ENCODE results near the gene SERINC5. TPM values are rescaled to one million over a fixed set of nuclear protein-coding genes. Genes with fewer than 3 reads are reported as not detected.
"Not testable (repeated sequence)": the region's sequence is repeated elsewhere in the genome, so short reads cannot be mapped to it uniquely, and the experiment has no call there.

SERINC5 gene
- polyA plus RNA-seq, 3 donors = 3.4 to 18.7 (median 4.9) TPM

DNA sequence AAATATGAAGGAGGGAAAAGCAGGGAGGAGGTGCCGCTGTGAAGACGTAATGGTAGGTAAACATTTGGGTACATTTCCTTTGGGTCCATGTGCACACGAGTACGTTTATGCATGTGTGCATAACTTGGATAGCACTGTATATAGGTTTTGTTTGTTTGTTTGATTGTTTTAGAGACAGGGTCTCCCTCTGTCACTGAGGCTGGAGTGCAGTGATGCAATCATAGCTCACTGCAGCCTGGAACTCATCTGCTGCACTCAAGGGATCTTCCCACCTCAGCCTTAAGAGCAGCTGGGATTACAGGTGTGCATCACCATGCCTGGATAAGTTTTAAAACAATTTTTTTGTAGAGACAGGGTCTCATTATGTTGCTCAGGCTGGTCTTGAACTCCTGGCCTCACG, 126.7 kb downstream of the SERINC5 start:
- WGBS, 3 donors = 89 to 95% (median 93%) methylated on average over 5 of the region's 5 CpGs
- H3K27ac ChIP-seq (ENCODE audit: low read depth, low read length) = no peak overlapping the region

DNA sequence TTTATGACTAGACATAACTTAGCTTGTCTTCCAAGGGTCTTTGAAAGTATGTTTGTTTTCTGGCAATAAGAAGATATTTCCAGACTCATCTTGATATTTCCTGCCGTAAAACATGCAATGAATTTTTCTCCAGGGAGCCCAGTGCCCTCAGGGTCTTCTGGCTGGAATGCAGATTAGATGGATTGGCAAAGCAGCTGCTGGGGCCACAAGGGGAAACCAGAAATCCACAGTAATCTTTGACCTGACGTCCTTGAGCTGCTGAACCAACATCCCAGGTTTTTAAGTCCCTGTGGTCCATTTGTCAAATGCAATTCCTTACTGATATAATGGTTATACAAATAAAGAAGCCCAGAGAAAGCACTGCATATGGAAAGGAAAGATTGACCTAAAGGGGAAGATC, 127.7 kb downstream of the SERINC5 start:
- H3K27ac ChIP-seq (ENCODE audit: low read depth, low read length) = no peak overlapping the region
- 38 to 65% (median 45%) methylated on average over 2 of the region's 2 CpGs for WGBS, 3 donors

DNA sequence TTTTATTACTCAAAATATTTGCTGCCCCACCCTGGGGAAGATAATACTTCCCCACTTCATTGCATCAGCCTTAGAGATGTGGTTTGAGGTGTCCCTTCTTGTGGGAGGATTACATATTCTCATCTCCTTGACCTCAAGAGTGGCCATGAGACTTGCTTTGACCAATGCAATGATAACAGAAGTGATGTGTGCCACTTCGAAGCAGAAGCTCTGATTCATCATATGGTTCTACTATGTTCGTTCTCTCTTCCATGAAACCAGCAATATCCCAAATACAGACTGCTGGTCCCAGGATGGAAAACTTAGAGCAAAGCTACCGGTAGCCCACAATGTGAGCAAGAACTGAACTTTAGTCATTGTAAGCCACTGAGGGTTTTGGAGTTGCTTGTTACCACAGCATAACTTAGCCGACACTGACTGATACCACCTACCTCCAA, 128.7 kb downstream of the SERINC5 start:
- 74 to 95% (median 76%) methylated on average over 4 of the region's 4 CpGs for WGBS, 3 donors
- H3K27ac ChIP-seq (ENCODE audit: low read depth, low read length) = no peak overlapping the region

DNA sequence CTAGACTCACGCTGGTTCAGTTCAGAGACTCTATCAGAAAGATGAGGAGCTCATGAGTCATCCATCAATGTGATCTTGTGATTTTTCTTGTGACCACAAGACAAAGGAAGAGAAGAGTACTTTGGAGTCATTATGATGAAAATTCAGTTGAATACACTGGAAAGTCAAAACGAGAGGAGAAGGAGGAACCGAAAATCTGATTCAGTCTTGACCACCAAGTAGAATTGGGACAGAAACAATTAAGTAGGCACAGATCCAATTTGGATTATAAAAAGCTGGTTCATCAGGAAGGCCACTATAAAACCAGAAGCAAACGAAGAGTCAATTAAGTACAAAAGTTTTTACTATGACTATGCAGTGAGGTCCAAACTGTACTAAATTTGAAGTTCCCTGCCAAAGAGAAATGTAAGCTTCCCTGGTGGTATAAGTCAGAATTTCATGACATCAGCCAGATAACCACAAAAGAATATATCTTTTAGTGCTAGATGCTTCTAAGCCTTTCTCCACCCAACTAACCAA, 129.8 kb downstream of the SERINC5 start:
- no peak overlapping the region for H3K27ac ChIP-seq (ENCODE audit: low read depth, low read length)
- 47 to 77% (median 52%) methylated on average over 4 of the region's 4 CpGs for WGBS, 3 donors

DNA sequence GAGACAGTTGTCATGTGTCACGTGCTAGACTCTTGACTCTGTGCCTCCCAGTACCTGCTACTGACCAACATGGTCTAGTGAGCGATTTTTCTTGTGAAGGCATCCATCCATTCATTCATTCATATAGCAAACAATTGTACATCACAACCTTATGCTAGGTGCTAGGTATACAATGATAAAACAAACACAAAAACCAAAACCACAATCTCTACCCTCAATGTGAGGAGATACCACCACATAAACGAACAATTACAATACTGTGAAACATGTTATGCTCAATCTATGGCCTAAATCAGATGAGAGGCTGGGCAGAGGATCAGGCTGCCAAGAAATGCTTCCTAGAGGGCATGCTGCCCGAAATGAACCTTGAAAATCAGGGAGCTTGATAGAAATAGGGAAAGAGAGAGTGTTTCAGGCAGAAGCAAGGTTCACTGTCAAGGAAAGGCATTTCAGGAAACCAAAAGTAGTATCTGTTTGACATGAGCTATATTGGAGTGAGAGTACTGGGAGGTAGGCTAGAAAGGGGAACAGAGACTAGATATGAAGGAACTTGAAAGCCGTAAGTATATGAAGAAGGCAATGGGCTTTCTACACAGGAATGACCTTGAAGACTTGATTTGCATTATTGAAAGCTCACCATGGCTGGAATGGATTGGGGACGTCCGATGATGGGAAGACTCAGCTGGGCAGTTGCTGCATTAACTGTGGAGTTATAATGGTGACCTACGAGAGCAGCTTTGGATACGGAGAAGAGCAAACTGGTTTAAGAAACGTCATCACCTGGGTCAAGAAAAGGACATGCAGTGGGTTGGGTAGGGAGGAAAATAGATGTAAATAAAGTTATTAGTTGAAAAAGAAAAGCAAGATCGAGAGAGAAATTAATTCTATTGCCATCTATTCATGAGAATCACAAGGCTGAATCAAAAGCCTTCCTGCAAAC, 130.6 kb downstream of the SERINC5 start:
- WGBS, 3 donors = 79 to 91% (median 84%) methylated on average over 11 of the region's 11 CpGs
- no peak overlapping the region for H3K27ac ChIP-seq (ENCODE audit: low read depth, low read length)

DNA sequence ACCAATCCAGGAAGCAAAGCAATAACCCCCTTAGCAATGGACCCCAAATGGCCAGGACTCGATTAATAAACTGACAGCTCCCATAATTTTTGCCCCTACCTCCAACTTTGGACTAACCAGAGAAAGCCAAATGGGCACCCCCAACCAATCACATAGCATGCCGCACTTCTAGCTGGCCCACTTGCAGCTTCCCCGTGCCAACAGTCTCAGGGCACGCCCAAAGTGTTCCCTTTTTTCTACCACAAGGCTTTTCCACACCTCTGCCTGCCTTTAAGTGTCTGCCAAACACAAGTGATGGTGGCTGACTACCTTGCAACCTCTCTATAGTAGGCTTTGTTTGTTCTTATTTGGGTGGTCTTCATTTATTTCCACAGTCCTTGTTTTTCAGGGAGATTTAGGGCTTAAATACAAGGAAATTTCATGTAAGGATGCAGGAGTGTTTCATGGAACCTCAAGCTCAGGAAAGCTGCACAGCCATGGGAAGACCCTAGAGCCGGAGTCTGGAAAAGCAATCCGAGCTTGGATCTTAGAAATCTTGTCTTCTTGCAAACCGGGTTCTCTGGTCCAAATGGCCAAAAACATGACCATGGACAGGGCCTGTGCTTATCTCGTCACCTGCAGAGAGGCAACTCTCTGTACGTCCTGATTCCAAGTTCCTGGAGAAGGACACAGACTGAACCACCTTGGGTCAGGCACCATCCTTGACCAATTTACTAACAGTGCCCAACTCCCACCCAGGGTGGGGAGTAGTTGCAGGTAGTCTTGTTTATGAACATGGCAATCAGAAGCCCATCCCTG, 131.5 kb downstream of the SERINC5 start:
- 81 to 95% (median 83%) methylated on average over 9 of the region's 9 CpGs for WGBS, 3 donors
- H3K27ac ChIP-seq (ENCODE audit: low read depth, low read length) = no peak overlapping the region

DNA sequence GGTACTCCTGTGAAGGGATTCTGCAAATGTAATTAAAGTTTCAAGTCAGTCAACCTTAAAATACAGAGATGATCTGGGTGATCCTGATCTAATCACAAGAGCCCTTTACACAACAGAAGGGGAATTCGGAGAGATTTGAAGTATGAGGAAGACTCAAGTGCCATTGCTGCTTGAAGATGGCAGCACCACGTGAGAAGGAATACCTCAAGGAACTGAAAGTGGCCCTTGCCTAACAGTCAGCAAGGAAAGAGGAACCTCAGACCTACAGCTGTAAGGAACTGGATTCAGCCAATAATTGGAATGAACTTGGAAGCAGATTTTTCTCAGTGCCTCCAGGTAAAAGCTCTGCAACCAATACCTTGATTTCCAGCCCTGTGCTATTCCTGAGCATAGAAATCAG, 133.3 kb downstream of the SERINC5 start:
- WGBS, 3 donors = 42 to 74% (median 73%) methylated on average over 2 of the region's 2 CpGs
- H3K27ac ChIP-seq (ENCODE audit: low read depth, low read length) = no peak overlapping the region

DNA sequence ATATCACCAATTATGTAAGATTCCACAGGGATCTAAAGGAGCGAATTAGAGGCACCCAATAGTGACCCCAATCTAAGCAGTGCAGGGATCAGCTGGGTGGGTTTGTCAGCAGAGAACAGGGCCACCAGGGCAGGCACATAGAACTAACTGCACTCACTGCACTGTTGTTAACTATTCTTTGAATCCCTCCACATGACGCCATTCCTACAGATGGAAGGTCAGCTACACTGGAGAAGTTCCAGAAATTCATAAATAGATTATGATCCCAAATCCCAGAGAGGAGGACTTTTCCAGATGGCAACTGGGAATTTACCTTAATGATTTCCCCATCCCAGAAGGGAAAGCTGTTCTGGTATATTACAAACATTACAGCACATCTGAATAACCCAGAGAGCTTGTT, 136.5 kb downstream of the SERINC5 start:
- H3K27ac ChIP-seq (ENCODE audit: low read depth, low read length) = no peak overlapping the region
- 74 to 83% (median 75%) methylated on average over 2 of the region's 2 CpGs for WGBS, 3 donors

DNA sequence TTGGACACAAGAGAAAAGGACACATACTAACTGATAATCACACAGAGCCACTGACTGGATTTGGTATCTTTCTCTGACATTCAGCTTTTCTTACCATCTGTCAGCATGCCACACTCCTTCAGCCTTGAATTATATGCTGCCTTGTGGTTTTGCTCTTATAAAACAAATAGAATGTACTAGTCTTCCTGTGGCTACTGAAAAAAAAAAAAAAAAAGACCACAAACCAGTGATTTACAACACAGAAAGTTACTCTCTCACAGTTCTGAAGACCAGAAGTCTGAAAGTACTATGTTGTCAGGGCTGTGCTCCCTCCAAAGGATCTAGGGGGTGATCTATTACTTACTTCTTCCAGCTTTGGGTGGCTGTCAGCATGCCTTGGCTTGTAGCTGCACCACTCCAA, 138.4 kb downstream of the SERINC5 start:
- H3K27ac ChIP-seq (ENCODE audit: low read depth, low read length) = no peak overlapping the region

DNA sequence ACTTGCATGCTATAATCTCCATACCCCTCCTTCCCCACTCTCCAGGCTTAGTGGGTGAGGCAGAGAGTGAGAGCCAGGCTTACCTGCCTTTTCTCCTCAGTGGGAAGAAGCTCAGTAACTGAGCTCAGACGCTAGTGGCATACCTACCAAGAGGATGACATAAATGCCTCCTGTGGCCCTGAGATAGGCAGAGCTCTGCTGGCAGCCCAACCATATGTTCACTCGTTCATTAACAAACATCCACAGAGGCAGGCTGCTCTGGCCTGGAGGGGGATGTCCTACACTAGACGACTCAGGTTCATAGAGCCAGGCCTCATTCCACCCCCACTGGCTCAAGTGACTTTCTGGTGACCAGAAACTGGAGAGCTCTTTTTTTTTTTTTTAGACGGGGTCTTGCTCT, 139.4 kb downstream of the SERINC5 start:
- no peak overlapping the region for H3K27ac ChIP-seq (ENCODE audit: low read depth, low read length)
- WGBS, 3 donors = 64 to 83% (median 67%) methylated on average over 4 of the region's 4 CpGs

DNA sequence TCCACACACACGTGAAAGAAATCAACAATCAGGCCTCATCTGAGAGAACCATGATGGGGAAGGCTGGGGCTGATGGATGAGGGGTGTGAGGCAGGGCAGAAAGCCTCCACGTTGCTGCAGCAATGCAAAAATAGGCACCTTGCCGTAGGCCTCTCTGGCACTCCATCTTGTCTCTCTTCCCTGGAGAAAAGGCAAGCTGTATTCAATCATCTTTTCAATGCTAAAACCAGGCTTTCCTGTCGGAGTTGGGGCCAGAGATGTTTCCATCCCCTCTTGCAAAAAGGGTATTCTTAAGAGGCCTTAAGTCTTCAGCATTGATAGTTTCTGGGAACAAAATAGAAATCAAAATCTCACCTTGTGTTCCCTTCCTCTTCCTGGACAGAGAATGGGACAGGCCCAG, 139.8 kb downstream of the SERINC5 start:
- WGBS, 3 donors = 83 to 86% (median 84%) methylated on average over 4 of the region's 4 CpGs
- no peak overlapping the region for H3K27ac ChIP-seq (ENCODE audit: low read depth, low read length)

DNA sequence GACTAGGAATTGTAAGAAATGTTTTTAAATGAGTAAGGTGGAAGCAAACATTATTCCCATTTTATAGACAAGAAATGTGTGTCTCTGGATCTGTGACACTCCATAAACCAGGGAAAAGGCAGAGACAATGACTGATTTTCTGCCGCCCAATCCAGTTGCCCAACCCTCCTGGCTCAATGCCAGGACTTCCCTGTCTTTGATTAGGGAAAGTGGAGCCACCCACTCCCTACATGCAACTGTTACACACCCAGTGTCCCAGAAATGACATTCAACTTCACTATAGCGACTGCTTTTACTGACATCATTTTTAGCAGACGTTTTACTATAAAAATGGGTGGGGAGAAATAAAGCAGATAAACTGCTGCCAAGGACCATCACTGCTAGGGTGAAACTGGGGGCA, 141.0 kb downstream of the SERINC5 start:
- no peak overlapping the region for H3K27ac ChIP-seq (ENCODE audit: low read depth, low read length)
- WGBS, 3 donors = 57 to 79% (median 63%) methylated on average over 3 of the region's 3 CpGs

DNA sequence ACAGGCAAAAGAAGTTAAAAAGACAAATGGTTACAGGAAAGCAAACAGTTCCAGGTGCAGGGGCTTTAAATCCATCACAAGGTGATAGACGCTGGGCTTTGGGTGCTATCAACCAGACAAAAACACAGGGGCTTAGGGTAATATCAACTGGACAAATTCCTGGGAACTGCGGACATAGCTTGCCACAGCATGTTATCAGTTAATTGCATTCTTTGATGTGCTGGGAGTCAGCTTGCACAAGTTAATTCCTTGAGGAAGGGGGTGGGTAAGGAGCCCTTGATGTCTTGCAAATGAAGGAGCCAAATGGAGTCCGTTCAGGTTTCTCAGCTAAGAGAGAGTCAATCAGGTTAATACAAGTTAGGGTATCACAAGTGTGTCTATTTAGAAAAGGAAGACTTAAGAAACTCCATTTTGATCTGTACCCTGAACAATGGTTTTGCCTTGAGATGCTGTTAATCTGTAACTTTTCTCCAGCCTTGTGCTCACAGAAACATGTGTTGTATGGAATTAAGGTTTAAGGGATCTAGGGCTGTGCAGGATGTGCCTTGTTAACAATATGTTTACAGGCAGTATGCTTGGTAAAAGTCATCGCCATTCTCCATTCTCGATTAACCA, 144.4 kb downstream of the SERINC5 start:
- H3K27ac ChIP-seq (ENCODE audit: low read depth, low read length) = not testable (repeated sequence)
- WGBS, 3 donors = 35 to 77% (median 66%) methylated on average over 5 of the region's 5 CpGs

DNA sequence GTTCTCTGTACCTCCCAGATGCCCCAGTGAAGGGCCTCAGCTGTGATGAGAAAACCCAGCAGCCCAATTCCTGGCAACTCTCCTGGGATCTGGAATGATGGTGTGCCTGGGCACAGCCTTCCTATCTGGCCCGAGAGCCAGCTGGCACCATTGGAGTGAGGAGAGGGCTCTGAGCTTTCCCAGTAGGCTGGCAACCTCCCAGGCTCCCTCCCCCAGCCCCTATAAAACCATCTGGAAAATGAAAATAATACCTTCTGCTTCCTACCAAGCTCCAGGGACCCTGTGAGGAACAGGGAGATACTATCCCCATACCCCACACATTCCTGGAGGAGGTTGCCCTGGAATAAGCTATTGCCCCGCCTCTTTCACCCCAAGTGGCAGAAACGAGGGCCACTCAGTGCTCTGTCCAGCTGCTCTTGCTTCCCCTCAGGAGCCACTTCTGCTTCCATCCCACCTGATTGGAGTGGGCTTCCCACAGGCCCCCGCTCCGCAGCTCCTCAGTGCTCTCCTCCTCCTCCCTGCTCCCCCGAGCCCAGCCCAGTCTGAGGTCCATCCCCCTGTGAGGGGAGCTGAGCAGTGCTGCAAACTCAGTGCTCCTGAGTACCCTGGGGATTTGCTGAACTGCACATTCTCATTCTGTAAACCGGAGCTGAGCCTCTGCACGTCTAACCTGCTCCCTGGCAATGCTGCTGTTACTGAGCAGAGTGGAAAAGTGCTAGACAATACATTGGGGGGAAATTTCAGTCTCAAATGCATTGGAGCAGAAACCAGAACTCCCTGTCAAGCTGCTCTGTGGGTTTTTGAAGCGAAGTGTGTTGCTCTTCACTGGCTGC, 146.0 kb downstream of the SERINC5 start:
- WGBS, 3 donors = 50 to 67% (median 53%) methylated on average over 9 of the region's 9 CpGs

DNA sequence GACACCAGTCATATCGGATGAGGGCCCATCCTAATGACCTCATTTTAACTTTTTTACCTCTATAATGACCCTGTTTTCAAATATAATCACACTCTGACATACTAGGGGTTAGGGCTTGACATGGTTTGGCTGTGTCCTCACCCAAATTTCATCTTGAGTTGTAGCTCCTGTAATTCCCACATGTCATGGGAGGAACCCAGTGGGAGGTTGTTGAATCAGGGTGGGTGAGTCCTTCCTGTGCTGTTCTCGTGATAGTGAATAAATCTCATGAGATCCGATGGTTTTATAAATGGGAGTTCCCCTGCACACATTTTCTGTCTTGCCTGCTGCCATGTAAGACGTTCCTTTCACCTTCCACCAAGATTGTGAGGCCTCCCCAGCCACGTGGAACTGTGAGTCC, 148.9 kb downstream of the SERINC5 start:
- 65 to 81% (median 69%) methylated on average over 5 of the region's 5 CpGs for WGBS, 3 donors
- no peak overlapping the region for H3K27ac ChIP-seq (ENCODE audit: low read depth, low read length)

More for the DNA sequence above, 146.0 kb downstream of the SERINC5 start:
- no peak overlapping the region for H3K27ac ChIP-seq (ENCODE audit: low read depth, low read length)

DNA sequence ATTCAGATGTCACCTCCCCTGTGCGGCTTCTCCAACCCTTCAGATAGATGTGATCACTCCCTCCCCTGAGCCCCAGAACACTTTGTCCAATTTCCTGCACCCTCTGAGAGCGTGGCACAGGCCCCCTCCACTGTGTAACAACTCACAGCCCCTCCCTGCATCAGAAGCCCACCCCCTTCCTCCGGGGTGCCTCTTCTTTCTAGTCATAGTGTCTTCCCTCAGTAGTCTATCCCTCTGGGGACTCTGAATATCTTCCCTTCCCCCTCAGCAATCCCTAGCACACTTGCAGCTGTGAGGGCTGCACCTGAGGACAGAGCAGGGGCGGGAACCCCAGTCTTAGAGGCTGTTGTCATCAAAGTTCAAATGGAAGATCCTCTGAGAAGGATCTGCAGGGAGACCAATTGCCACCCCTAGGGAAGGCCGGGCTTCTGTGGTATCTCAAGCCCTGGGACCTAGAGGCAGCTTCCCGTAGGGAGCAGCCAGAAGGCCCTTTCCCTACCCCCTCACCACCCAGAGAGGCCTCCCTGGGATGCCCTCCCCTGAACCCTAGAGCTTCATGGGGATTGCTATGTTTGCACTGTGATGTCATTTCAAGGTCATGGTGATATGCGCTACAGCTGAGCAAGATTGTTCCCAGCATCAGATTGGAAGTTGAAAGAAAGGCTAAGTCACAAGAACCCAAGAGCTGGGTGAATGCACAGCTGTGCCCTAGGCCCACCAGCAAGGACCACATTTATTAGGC, 150.0 kb downstream of the SERINC5 start:
- H3K27ac ChIP-seq (ENCODE audit: low read depth, low read length) = no peak overlapping the region
- 64 to 88% (median 80%) methylated on average over 7 of the region's 7 CpGs for WGBS, 3 donors

DNA sequence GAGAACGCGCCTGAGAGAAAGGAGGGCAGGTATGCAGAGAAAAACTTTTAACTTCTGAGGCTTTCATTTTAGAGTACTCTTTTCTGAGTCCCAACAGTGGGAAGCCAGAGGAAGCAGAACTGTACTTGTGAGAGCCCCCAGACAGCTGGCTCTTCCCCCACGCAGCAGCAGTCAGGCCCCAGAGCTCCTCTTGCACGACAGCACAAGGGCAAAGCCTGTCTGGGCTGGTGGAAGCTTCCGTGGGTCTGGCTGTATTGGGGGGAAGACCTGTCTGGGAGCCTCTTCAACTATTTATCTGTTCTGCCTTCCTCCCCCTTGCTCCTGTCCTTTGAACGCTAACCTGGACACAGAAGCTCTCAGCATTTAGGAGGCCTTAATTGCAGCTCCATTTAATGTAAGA, 152.5 kb downstream of the SERINC5 start:
- WGBS, 3 donors = 74 to 88% (median 74%) methylated on average over 6 of the region's 6 CpGs

More for the DNA sequence above, 152.5 kb downstream of the SERINC5 start:
- H3K27ac ChIP-seq (ENCODE audit: low read depth, low read length) = no peak overlapping the region
